Natural killer cell (primary cell): ENCODE results near the gene ZDHHC14. TPM values are rescaled to one million over a fixed set of nuclear protein-coding genes. Genes with fewer than 3 reads are reported as not detected.

ENCODE experiments used
- ATAC-seq, 3 donors: fragments of 150-1000 bp in 2 of 3; fragments of 200-7000 bp in 1 of 3; cut with Tn5 transposase; 1 replicate in 1 of 3; 2 replicates in 2 of 3; pipeline ENCODE4 v1.10.0; 2021; ENCODE audit warnings: mild to moderate bottlenecking in 2 of 3, moderate library complexity in 2 of 3
- DNase-seq, 2 donors: peaks; one replicate each; pipeline versions ENCODE4 v3.0.0 to v3.0.0-alpha.2; 2013 to 2021; ENCODE audit warnings: mixed read lengths in 1 of 2
- H3K27ac ChIP-seq: one replicate; pipeline ENCODE4 v1.5.1; 2013; ENCODE audit warnings: mild to moderate bottlenecking, low read length
- H3K27me3 ChIP-seq: one replicate; pipeline ENCODE4 v1.6.1; 2013; ENCODE audit warnings: low read length; ENCODE audit not compliant: control insufficient read depth, insufficient read depth
- H3K36me3 ChIP-seq: one replicate; pipeline ENCODE4 v1.6.1; 2013; ENCODE audit warnings: low read length; ENCODE audit not compliant: control insufficient read depth, insufficient read depth
- H3K4me1 ChIP-seq: one replicate; pipeline ENCODE4 v1.6.1; 2013; ENCODE audit warnings: low read length; ENCODE audit not compliant: control insufficient read depth, insufficient read depth
- H3K4me3 ChIP-seq: one replicate; pipeline ENCODE4 v1.5.1; 2013; ENCODE audit warnings: low read length
- H3K9me3 ChIP-seq: one replicate; pipeline ENCODE4 v1.6.1; 2013; ENCODE audit warnings: low read length; ENCODE audit not compliant: control insufficient read depth, insufficient read depth
- H3K27ac Mint-ChIP-seq, 2 donors: one replicate each; pipeline ENCODE4 v1.8.0; 2022; ENCODE audit warnings: mild to moderate bottlenecking in 2 of 2, mixed read lengths in 2 of 2, moderate library complexity in 1 of 2
- H3K27me3 Mint-ChIP-seq, 2 donors: one replicate each; pipeline ENCODE4 v1.8.0; 2022; ENCODE audit warnings: low read depth in 2 of 2, mixed read lengths in 2 of 2
- H3K36me3 Mint-ChIP-seq: one replicate; pipeline ENCODE4 v1.8.0; 2022; ENCODE audit warnings: mixed read lengths
- H3K4me1 Mint-ChIP-seq, 2 donors: one replicate each; pipeline ENCODE4 v1.8.0; 2022; ENCODE audit warnings: mixed read lengths in 2 of 2
- H3K4me3 Mint-ChIP-seq: one replicate; pipeline ENCODE4 v1.8.0; 2022; ENCODE audit warnings: mild to moderate bottlenecking, moderate library complexity, mixed read lengths
- H3K9me3 Mint-ChIP-seq, 2 donors: one replicate each; pipeline ENCODE4 v1.8.0; 2022; ENCODE audit warnings: mixed read lengths in 2 of 2
- WGBS: methylation state at CpG from one replicate; pipeline ENCODE4 v1.1.7; 2013; ENCODE audit warnings: missing lambda C conversion rate; ENCODE audit not compliant: insufficient coverage; 5-methylcytosine and 5-hydroxymethylcytosine counted together
- intact Hi-C: fragments of 100-400 bp; cut with micrococcal nuclease; formaldehyde crosslinking; loops from one replicate; pipeline ENCODE4 v1.14.2; 2022
- total RNA-seq, 4 donors: library from RNA; stranded (reverse); fragments of 120-200 nt in 1 of 4; gene quantifications; one replicate each; pipeline versions ENCODE4 v1.2.3 to v1.2.4, GENCODE V29; 2013 to 2022
- TF ChIP-seq, protein P1 (sequence below): fragments of 200-600 bp; IDR thresholded peaks from one replicate; pipeline ENCODE4 v1.8.0; 2022; ENCODE audit warnings: antibody characterized with exemption

ZDHHC14 gene
- total RNA-seq, 3 donors from 2014 or later (not counting 1 experiment from before 2014, with no cell fraction given) = 6.7 to 11.3 (median 10.6) TPM

DNA sequence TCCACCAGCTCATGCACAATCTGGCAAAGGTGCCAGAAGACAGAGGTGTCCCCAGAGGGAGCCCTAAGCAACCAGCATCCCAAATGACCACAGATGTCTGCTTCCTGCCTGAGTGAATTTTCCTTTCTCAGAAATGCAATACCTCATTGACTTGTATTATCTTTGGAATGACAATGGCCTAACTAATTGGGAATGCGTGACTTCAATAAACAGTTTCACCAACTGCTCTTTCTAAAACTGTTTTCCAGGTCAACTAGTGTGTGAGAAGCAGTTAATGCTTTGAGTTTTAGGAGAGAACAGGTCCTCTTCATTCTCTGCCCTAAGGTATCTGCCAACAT, 333.1 kb downstream of the ZDHHC14 start:
- 100% methylated on average over 1 of the region's 1 CpG for WGBS
- peak in 1 of 2 donors; percentile 18 for DNase-seq

DNA sequence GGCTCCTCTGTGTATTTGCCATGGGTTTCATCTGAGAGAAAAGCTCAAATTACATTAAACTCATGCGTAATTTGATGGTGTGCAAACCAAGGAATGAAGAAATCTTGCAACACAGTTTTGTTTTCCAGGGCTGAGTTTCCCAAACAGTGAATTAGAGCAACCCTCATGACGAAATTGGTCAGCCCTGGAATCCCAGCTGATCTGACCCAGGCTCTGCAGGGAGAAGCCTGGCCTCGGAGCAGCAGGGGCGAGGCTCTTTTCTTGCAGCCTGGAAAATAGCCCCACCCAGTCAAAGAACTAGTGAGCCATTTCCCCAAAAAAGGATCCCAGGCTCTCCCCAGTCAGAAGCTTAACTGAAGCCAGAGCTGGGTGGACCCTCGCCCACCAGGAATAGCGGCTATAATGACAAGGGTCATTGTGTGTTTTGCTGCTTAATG, 334.8 kb downstream of the ZDHHC14 start:
- H3K4me1 ChIP-seq = no peaks in the 10 kb centered on the region
- TF ChIP-seq, protein P1, sequence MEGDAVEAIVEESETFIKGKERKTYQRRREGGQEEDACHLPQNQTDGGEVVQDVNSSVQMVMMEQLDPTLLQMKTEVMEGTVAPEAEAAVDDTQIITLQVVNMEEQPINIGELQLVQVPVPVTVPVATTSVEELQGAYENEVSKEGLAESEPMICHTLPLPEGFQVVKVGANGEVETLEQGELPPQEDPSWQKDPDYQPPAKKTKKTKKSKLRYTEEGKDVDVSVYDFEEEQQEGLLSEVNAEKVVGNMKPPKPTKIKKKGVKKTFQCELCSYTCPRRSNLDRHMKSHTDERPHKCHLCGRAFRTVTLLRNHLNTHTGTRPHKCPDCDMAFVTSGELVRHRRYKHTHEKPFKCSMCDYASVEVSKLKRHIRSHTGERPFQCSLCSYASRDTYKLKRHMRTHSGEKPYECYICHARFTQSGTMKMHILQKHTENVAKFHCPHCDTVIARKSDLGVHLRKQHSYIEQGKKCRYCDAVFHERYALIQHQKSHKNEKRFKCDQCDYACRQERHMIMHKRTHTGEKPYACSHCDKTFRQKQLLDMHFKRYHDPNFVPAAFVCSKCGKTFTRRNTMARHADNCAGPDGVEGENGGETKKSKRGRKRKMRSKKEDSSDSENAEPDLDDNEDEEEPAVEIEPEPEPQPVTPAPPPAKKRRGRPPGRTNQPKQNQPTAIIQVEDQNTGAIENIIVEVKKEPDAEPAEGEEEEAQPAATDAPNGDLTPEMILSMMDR = no peak
- Mint-ChIP-seq H3K4me1 (no peaks in the 10 kb centered on the region), H3K4me3 (no peak overlapping the region), H3K36me3 (no peaks in the 10 kb centered on the region), H3K27me3 (peaks cover 8 to 19% of the 10 kb centered on the region in 2 donors), H3K9me3 (no peaks in the 10 kb centered on the region), H3K27ac (no peak overlapping the region)
- ATAC-seq (no peak), DNase-seq (no peak)
- H3K4me3 ChIP-seq = no peak overlapping the region
- intact Hi-C loops = no loop called here
- WGBS = 85% methylated on average over 6 of the region's 6 CpGs
- no peaks in the 10 kb centered on the region for H3K9me3 ChIP-seq
- no peaks in the 10 kb centered on the region for H3K36me3 ChIP-seq
- no peak overlapping the region for H3K27ac ChIP-seq
- no peaks in the 10 kb centered on the region for H3K27me3 ChIP-seq

More for the DNA sequence above, 333.1 kb downstream of the ZDHHC14 start:
- no peaks in the 10 kb centered on the region for H3K4me1 ChIP-seq
- no peaks in the 10 kb centered on the region for H3K36me3 Mint-ChIP-seq
- no peak overlapping the region for H3K4me3 ChIP-seq
- TF ChIP-seq, protein P1 = no peak
- H3K27ac Mint-ChIP-seq = no peak overlapping the region
- no peak for ATAC-seq
- no peaks in the 10 kb centered on the region for H3K27me3 ChIP-seq
- H3K9me3 ChIP-seq = no peaks in the 10 kb centered on the region
- no peaks in the 10 kb centered on the region for H3K36me3 ChIP-seq
- H3K4me3 Mint-ChIP-seq = no peak overlapping the region
- intact Hi-C loops = no loop called here
- H3K27me3 Mint-ChIP-seq = peaks cover 8 to 14% of the 10 kb centered on the region in 2 donors
- H3K4me1 Mint-ChIP-seq = no peaks in the 10 kb centered on the region
- H3K9me3 Mint-ChIP-seq = no peaks in the 10 kb centered on the region
- H3K27ac ChIP-seq = no peak overlapping the region

DNA sequence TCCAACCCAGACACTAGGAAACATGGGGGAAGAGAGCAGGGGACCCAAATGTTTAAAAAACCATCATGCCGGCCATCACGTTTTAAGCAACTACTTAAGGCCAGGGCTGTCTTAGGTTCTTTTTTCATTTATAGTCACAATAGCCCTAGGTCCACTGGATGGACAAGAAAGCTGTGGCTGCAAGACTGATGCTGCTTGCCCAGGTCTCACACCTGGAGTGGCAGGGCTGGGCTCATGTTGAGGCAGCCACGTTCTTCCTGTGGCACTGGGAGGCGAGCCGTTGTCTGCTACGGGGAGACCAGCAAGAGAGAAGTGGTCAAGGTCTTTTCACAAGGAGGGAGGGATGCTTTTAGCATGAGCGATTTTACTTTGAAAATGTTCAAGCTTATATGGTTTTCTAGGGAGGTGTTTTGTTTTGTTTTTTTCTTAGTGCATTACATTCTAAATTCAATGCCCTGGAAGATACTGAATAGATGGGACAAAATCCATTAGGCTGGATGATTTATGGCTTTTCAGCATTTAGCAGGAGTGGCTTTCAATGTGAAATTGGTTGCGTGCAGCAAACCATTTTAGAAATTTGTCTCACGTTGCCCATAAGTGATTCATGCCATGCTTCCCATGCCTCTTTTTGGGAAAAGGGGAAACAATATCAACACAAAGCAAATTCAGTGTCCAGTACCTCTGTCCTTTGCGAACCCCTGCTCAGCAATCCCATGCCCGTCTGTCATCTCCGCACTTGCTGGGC, 335.4 kb downstream of the ZDHHC14 start:
- intact Hi-C loops = no loop called here
- H3K9me3 Mint-ChIP-seq = no peaks in the 10 kb centered on the region
- Histone ChIP-seq H3K36me3 (no peaks in the 10 kb centered on the region), H3K9me3 (no peaks in the 10 kb centered on the region), H3K4me3 (no peak overlapping the region), H3K27me3 (no peaks in the 10 kb centered on the region), H3K4me1 (no peaks in the 10 kb centered on the region), H3K27ac (no peak overlapping the region)
- TF ChIP-seq, protein P1 = no peak
- H3K27me3 Mint-ChIP-seq = peaks cover 8 to 19% of the 10 kb centered on the region in 2 donors
- H3K4me3 Mint-ChIP-seq = no peak overlapping the region
- no peak overlapping the region for H3K27ac Mint-ChIP-seq
- DNase-seq (no peak), ATAC-seq (no peak)
- H3K36me3 Mint-ChIP-seq = no peaks in the 10 kb centered on the region
- WGBS = 72% methylated on average over 12 of the region's 12 CpGs
- H3K4me1 Mint-ChIP-seq = no peaks in the 10 kb centered on the region

DNA sequence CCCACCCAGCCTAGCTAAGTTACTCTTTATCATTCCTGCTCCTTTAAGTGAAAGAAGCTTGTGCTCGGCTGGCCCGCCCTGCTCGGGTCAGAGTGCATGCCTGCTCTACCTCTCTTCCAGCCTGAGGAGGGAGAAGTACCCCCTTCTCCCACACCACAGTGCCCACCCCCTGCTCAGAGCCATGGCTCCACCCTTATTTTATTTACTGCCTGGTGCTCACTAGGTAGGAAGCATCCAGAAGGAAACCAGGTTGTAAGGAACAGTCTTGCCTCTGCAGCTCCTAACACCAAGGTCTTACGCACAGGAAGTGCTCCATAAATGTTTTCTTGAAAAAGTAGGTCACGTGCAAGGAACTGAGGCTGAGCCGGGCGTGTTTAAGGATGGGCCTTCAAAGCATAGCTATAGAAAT, 336.4 kb downstream of the ZDHHC14 start:
- no peaks in the 10 kb centered on the region for H3K9me3 Mint-ChIP-seq
- WGBS = 83% methylated on average over 7 of the region's 7 CpGs
- intact Hi-C loops = no loop called here
- peaks cover 12 to 19% of the 10 kb centered on the region in 2 donors for H3K27me3 Mint-ChIP-seq
- Histone ChIP-seq H3K9me3 (no peaks in the 10 kb centered on the region), H3K27ac (no peak overlapping the region), H3K27me3 (no peaks in the 10 kb centered on the region), H3K4me1 (no peaks in the 10 kb centered on the region), H3K4me3 (no peak overlapping the region), H3K36me3 (no peaks in the 10 kb centered on the region)
- TF ChIP-seq, protein P1 = no peak
- ATAC-seq (no peak), DNase-seq (no peak)
- no peaks in the 10 kb centered on the region for H3K4me1 Mint-ChIP-seq
- H3K27ac Mint-ChIP-seq = no peak overlapping the region
- no peak overlapping the region for H3K4me3 Mint-ChIP-seq
- no peaks in the 10 kb centered on the region for H3K36me3 Mint-ChIP-seq
